Osteoblast (primary cell): ENCODE results near the gene PRPSAP1. TPM values are rescaled to one million over a fixed set of nuclear protein-coding genes. Genes with fewer than 3 reads are reported as not detected.
A peak's percentile ranks its signal among the peaks of the same experiment; 100 is the strongest.
"Not testable (repeated sequence)": the region's sequence is repeated elsewhere in the genome, so short reads cannot be mapped to it uniquely, and the experiment has no call there.

Experiments used
- DNase-seq: peaks from one replicate; pipeline ENCODE4 v3.0.0; 2011; ENCODE audit warnings: low spot score, mixed read lengths; ENCODE audit not compliant: insufficient read length; ENCODE audit errors: missing footprints
- H2AFZ ChIP-seq: 2 replicates; pipeline ENCODE4 v1.6.0; 2011; ENCODE audit warnings: mild to moderate bottlenecking, low read length
- H3K27ac ChIP-seq: 2 replicates; pipeline ENCODE4 v1.5.1; 2011; ENCODE audit warnings: mild to moderate bottlenecking, low read depth, low read length, moderate library complexity
- H3K27me3 ChIP-seq: 2 replicates; pipeline ENCODE4 v1.6.0; 2012; ENCODE audit warnings: mild to moderate bottlenecking, control low read depth, inconsistent platforms, low read length, moderate library complexity; ENCODE audit not compliant: insufficient read depth
- H3K36me3 ChIP-seq: 2 replicates; pipeline ENCODE4 v1.5.1; 2011; ENCODE audit warnings: mild to moderate bottlenecking, low read length, control low read depth, moderate library complexity; ENCODE audit not compliant: insufficient read depth
- H3K4me1 ChIP-seq: 2 replicates; pipeline ENCODE4 v1.5.1; 2011; ENCODE audit warnings: mild to moderate bottlenecking, low read length, control low read depth, moderate library complexity; ENCODE audit not compliant: insufficient read depth
- H3K4me2 ChIP-seq: 2 replicates; pipeline ENCODE4 v1.6.0; 2011; ENCODE audit warnings: mild to moderate bottlenecking, low read length; ENCODE audit not compliant: insufficient read depth
- H3K4me3 ChIP-seq: fragments of 200-600 bp; sonication (generic); 3 replicates; pipeline ENCODE4 v1.5.1; 2012; ENCODE audit warnings: mild to moderate bottlenecking, low read length, inconsistent platforms; ENCODE audit not compliant: insufficient read depth
- H3K79me2 ChIP-seq: 2 replicates; pipeline ENCODE4 v1.6.0; 2012; ENCODE audit warnings: mild to moderate bottlenecking, low read length, control low read depth, inconsistent platforms; ENCODE audit not compliant: insufficient read depth
- H3K9me3 ChIP-seq: 2 replicates; pipeline ENCODE4 v1.5.1; 2011; ENCODE audit warnings: low read depth, low read length, control low read depth
- H4K20me1 ChIP-seq: 2 replicates; pipeline ENCODE4 v1.6.0; 2012; ENCODE audit warnings: mild to moderate bottlenecking, low read length, control low read depth; ENCODE audit not compliant: insufficient read depth
- CTCF ChIP-seq: IDR thresholded peaks from 2 replicates; pipeline ENCODE4 v1.5.1; 2011; ENCODE audit warnings: mild to moderate bottlenecking, low read depth, low read length, moderate library complexity; ENCODE audit errors: extremely low read depth
- total RNA-seq: library from RNA; depleted of rRNA; stranded (reverse); fragments of >200 nt; gene quantifications from 2 replicates; pipeline ENCODE4 v1.2.3, GENCODE V29; 2012

The PRPSAP1 gene
- total RNA-seq, 1 donor = 79.6 TPM

- H3K9me3 ChIP-seq = no peaks in the 10 kb centered on the region
- H2AFZ ChIP-seq = no peak overlapping the region
- no peak overlapping the region for H3K4me2 ChIP-seq
- H3K4me3 ChIP-seq = no peak overlapping the region
- H3K79me2 ChIP-seq = no peaks in the 10 kb centered on the region
- H4K20me1 ChIP-seq = no peaks in the 10 kb centered on the region
- peaks cover 16% of the 10 kb centered on the region for H3K36me3 ChIP-seq
- no peaks in the 10 kb centered on the region for H3K27me3 ChIP-seq
- no peak for TF ChIP-seq CTCF
- H3K27ac ChIP-seq = no peak overlapping the region
- DNase-seq = peak; percentile 32
- H3K4me1 ChIP-seq = no peaks in the 10 kb centered on the region
These were observed 46.3 kb downstream of the PRPSAP1 start for GRCh38 chr17:76307299-76307965.

GRCh38 chr17:76305135-76305454 is 48.6 kb downstream of the PRPSAP1 start:
- not testable (repeated sequence) for H3K4me2 ChIP-seq, DNase-seq, H3K9me3 ChIP-seq, H3K27ac ChIP-seq, H3K79me2 ChIP-seq, H4K20me1 ChIP-seq, H3K4me3 ChIP-seq, H3K27me3 ChIP-seq, H3K4me1 ChIP-seq, H3K36me3 ChIP-seq, H2AFZ ChIP-seq

- no peak overlapping the region for H2AFZ ChIP-seq
- H3K79me2 ChIP-seq = no peaks in the 10 kb centered on the region
- H4K20me1 ChIP-seq = no peaks in the 10 kb centered on the region
- TF ChIP-seq CTCF = no peak
- no peak overlapping the region for H3K4me2 ChIP-seq
- H3K4me1 ChIP-seq = no peaks in the 10 kb centered on the region
- H3K9me3 ChIP-seq = no peaks in the 10 kb centered on the region
- no peaks in the 10 kb centered on the region for H3K27me3 ChIP-seq
- no peaks in the 10 kb centered on the region for H3K36me3 ChIP-seq
- no peak overlapping the region for H3K27ac ChIP-seq
- no peak overlapping the region for H3K4me3 ChIP-seq
- peak; percentile 60 for DNase-seq
These were observed 49.2 kb downstream of the PRPSAP1 start for GRCh38 chr17:76304226-76305134.

GRCh38 chr17:76297436-76297835 is 56.3 kb downstream of the PRPSAP1 start:
- no peaks in the 10 kb centered on the region for H3K9me3 ChIP-seq
- peak; percentile 70 for DNase-seq
- H3K4me2 ChIP-seq = no peak overlapping the region
- H4K20me1 ChIP-seq = no peaks in the 10 kb centered on the region
- no peaks in the 10 kb centered on the region for H3K4me1 ChIP-seq
- H3K36me3 ChIP-seq = peaks cover 7% of the 10 kb centered on the region
- no peak overlapping the region for H3K4me3 ChIP-seq
- no peak overlapping the region for H3K27ac ChIP-seq
- TF ChIP-seq CTCF = no peak
- no peaks in the 10 kb centered on the region for H3K79me2 ChIP-seq
- H2AFZ ChIP-seq = no peak overlapping the region
- no peaks in the 10 kb centered on the region for H3K27me3 ChIP-seq
